Stimulated activated effector memory CD8-positive, alpha-beta T cell treated with anti-CD3 and anti-CD28 coated beads, Interleukin-12 subunit alpha, Interleukin-12 subunit beta, amount 100 ng/mL, for 72 hours (primary cell): ENCODE measurements around the gene COQ8A.

Experiments used
- ATAC-seq: fragments of 150-1000 bp; cut with Tn5 transposase; 2 replicates; pipeline ENCODE4 v1.10.0; 2021
- DNase-seq, 2 donors: peaks; one replicate each; pipeline ENCODE4 v3.0.0; 2021 to 2022; ENCODE audit warnings: low spot score in 2 of 2
- H3K27ac Mint-ChIP-seq: one replicate; pipeline ENCODE4 v1.8.0; 2022; ENCODE audit warnings: mild to moderate bottlenecking, mixed read lengths
- H3K36me3 Mint-ChIP-seq: one replicate; pipeline ENCODE4 v1.8.0; 2022; ENCODE audit warnings: mild to moderate bottlenecking, mixed read lengths
- H3K4me1 Mint-ChIP-seq: one replicate; pipeline ENCODE4 v1.8.0; 2022; ENCODE audit warnings: mixed read lengths
- H3K4me3 Mint-ChIP-seq: one replicate; pipeline ENCODE4 v1.8.0; 2022; ENCODE audit warnings: mild to moderate bottlenecking, mixed read lengths
- H3K9me3 Mint-ChIP-seq: one replicate; pipeline ENCODE4 v1.8.0; 2022; ENCODE audit warnings: mixed read lengths

COQ8A gene

DNA sequence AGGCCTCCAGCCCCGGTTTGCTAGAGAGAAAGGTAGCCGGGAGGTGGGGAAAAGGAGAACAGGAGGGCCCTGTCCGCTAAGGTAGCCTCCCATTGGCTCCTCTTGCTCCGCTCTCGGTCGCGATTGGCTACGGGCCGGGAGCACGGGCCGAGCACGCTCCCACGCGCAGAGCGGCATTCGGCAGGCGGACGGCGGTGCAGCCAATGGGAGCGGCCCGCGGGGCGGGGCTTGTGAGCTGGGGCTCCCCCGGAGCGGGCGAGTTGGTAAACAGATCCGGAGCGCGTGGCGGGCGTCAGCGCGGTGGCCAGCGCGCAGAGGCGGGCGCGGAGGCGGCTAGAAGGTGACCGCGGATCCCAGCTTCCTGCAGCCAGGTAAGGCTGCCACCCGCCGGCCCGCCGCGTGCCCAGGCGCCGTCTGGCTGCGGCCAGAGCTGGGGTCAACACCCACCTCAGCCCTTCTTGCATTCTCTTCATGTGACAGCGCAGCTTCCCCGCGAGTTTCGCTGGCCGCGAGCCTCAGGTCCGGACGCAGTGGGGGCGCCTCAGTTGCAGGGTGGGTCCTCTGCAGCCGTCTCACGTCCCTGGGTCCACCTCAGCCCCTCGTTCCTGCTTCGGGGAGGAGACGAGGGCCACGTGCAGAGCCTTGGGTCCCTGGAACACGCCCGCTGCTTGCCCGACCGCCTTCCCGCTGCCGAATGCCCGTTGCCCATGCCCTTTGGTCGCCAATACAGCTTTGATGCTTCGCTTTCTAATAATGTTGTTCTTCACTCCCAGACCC lies at the start of gene COQ8A:
COQ8A (plus strand) TSS at position 266 of the 777 bp plus-strand sequence. CDS start 21,092 bp downstream, outside the sequence.
- H3K27ac Mint-ChIP-seq: peak within 1 kb of the TSS; percentile 97
- H3K4me3 Mint-ChIP-seq: peak within 1 kb of the TSS; percentile 86
- peak in 1 of 2 donors; percentile 96 for DNase-seq
- peaks cover 55% of the 10 kb centered on the region for H3K4me1 Mint-ChIP-seq
- H3K9me3 Mint-ChIP-seq: peaks cover 4% of the 10 kb centered on the region
- peaks cover 26% of the 10 kb centered on the region for H3K36me3 Mint-ChIP-seq
- ATAC-seq: peak; percentile 96

DNA sequence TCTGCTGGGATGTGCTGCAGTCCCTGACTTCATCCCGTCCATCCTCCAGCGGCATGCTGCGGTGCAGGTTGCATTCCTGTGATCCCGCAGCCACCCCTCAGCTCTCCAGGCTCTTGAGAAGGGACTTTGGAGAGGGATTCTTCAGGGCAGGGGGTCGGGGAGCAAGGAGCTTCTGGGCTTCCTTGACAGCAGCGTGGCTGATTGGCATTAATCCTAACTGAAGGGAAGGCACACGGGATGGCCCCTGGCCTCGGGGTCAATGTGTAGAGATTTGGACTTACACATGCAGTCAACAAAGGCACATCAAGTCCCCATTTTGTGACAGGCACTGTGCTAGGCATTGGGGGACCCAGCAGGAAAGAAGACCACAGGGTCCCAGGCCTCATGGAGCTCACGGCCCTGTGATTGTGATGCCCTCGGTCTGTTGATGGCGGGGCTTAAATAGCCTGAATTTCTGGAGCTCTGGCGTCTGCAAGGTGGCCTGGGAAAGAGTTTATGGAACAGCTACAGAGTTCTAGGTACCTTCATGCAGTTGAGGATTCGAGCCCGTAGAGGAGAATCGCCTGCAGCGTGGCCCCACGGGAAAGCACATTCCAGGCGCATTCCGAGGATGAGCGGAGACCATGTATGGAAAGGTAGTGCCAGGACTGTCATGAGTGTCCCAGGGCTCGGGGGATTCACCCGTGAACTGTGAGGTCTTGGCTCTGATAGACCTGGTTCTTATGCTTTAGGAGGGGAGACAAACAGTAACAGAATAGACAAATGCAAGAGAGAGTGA lies 49.6 kb upstream of the COQ8A start:
- ATAC-seq: no peak
- H3K4me3 Mint-ChIP-seq: no peak overlapping the region
- no peaks in the 10 kb centered on the region for H3K36me3 Mint-ChIP-seq
- H3K9me3 Mint-ChIP-seq: no peaks in the 10 kb centered on the region
- H3K4me1 Mint-ChIP-seq: no peaks in the 10 kb centered on the region
- DNase-seq: no peak
- H3K27ac Mint-ChIP-seq: no peak overlapping the region

DNA sequence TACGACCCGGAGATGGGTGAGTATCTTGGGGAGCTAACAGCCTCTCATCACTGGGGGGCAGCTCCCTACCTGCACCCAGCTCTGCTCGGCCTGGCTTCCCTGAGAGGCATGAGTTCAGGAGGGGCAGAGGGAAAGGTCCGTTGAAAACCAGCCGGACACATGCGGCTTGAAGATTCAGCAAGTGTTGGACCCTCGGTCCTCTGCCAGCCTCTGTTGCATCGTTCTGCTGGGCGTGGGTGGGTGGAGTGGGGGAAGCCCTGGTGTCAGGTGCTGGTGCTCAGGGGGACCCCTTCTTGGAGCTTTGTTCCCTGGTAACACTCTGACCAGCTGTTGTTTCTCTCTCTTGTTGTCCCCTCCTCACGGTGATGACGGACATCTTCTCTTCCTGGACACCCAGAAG lies 48.7 kb upstream of the COQ8A start:
- no peak for DNase-seq
- no peaks in the 10 kb centered on the region for H3K4me1 Mint-ChIP-seq
- ATAC-seq: no peak
- no peaks in the 10 kb centered on the region for H3K36me3 Mint-ChIP-seq
- H3K9me3 Mint-ChIP-seq: no peaks in the 10 kb centered on the region
- no peak overlapping the region for H3K4me3 Mint-ChIP-seq
- H3K27ac Mint-ChIP-seq: peak overlapping the region; percentile 10

- ATAC-seq (peak; percentile 29), DNase-seq (no peak)
- H3K9me3 Mint-ChIP-seq: no peaks in the 10 kb centered on the region
- H3K27ac Mint-ChIP-seq: peak overlapping the region; percentile 10
- no peaks in the 10 kb centered on the region for H3K4me1 Mint-ChIP-seq
- no peak overlapping the region for H3K4me3 Mint-ChIP-seq
- no peaks in the 10 kb centered on the region for H3K36me3 Mint-ChIP-seq
These were observed 48.1 kb upstream of the COQ8A start for GRCh38 chr1:226891846-226892523.

DNA sequence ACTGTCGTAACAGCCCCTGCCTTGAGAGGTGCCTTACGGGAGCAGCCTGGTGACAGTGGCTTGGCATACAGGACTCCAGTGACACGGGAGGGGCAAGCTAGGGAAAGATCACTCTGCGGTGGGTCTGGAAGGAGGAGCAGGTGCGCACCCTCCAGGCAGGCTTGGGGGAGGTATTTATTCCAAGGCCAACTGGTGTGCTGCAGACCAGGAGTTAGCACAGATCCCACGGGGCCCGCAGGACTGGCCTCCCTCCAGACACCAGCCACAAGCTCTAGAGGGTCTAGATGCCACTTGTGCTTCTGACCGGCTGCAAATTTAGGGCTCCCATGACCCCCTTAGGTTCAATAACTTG lies 47.6 kb upstream of the COQ8A start:
- H3K36me3 Mint-ChIP-seq: no peaks in the 10 kb centered on the region
- no peak overlapping the region for H3K4me3 Mint-ChIP-seq
- H3K27ac Mint-ChIP-seq: peak overlapping the region; percentile 10
- DNase-seq: no peak
- no peak for ATAC-seq
- no peaks in the 10 kb centered on the region for H3K4me1 Mint-ChIP-seq
- H3K9me3 Mint-ChIP-seq: no peaks in the 10 kb centered on the region

- ATAC-seq: no peak
- Mint-ChIP-seq H3K36me3 (no peaks in the 10 kb centered on the region), H3K27ac (no peak overlapping the region), H3K4me3 (no peak overlapping the region), H3K4me1 (no peaks in the 10 kb centered on the region), H3K9me3 (no peaks in the 10 kb centered on the region)
- no peak for DNase-seq
These were observed 46.2 kb upstream of the COQ8A start for GRCh38 chr1:226893936-226894335.

- no peak overlapping the region for H3K4me3 Mint-ChIP-seq
- ATAC-seq (no peak), DNase-seq (no peak)
- no peaks in the 10 kb centered on the region for H3K9me3 Mint-ChIP-seq
- no peak overlapping the region for H3K27ac Mint-ChIP-seq
- no peaks in the 10 kb centered on the region for H3K4me1 Mint-ChIP-seq
- H3K36me3 Mint-ChIP-seq: no peaks in the 10 kb centered on the region
These were observed 45.3 kb upstream of the COQ8A start for GRCh38 chr1:226894826-226895225.

- Mint-ChIP-seq H3K4me1 (no peaks in the 10 kb centered on the region), H3K4me3 (no peak overlapping the region), H3K36me3 (no peaks in the 10 kb centered on the region), H3K9me3 (no peaks in the 10 kb centered on the region), H3K27ac (no peak overlapping the region)
- no peak for ATAC-seq
- DNase-seq: no peak
These were observed 44.5 kb upstream of the COQ8A start for GRCh38 chr1:226895644-226896043.

GRCh38 chr1:226898246-226898645 lies 41.8 kb upstream of the COQ8A start:
- Mint-ChIP-seq H3K4me3 (no peak overlapping the region), H3K4me1 (no peaks in the 10 kb centered on the region), H3K36me3 (no peaks in the 10 kb centered on the region), H3K27ac (no peak overlapping the region), H3K9me3 (no peaks in the 10 kb centered on the region)
- DNase-seq (no peak), ATAC-seq (no peak)

- no peaks in the 10 kb centered on the region for H3K9me3 Mint-ChIP-seq
- H3K4me3 Mint-ChIP-seq: no peak overlapping the region
- DNase-seq (no peak), ATAC-seq (no peak)
- no peaks in the 10 kb centered on the region for H3K4me1 Mint-ChIP-seq
- H3K36me3 Mint-ChIP-seq: no peaks in the 10 kb centered on the region
- H3K27ac Mint-ChIP-seq: no peak overlapping the region
These were observed 38.7 kb upstream of the COQ8A start for GRCh38 chr1:226901421-226901820.

- no peaks in the 10 kb centered on the region for H3K9me3 Mint-ChIP-seq
- ATAC-seq: no peak
- no peak for DNase-seq
- H3K4me1 Mint-ChIP-seq: no peaks in the 10 kb centered on the region
- no peak overlapping the region for H3K4me3 Mint-ChIP-seq
- H3K36me3 Mint-ChIP-seq: no peaks in the 10 kb centered on the region
- H3K27ac Mint-ChIP-seq: no peak overlapping the region
These were observed 37.5 kb upstream of the COQ8A start for GRCh38 chr1:226902601-226903000.

GRCh38 chr1:226903819-226904716 lies 36.0 kb upstream of the COQ8A start:
- H3K27ac Mint-ChIP-seq: no peak overlapping the region
- no peaks in the 10 kb centered on the region for H3K4me1 Mint-ChIP-seq
- no peak for DNase-seq
- no peaks in the 10 kb centered on the region for H3K36me3 Mint-ChIP-seq
- H3K4me3 Mint-ChIP-seq: no peak overlapping the region
- no peak for ATAC-seq
- no peaks in the 10 kb centered on the region for H3K9me3 Mint-ChIP-seq

- no peaks in the 10 kb centered on the region for H3K9me3 Mint-ChIP-seq
- H3K36me3 Mint-ChIP-seq: no peaks in the 10 kb centered on the region
- no peak overlapping the region for H3K4me3 Mint-ChIP-seq
- DNase-seq: no peak
- no peaks in the 10 kb centered on the region for H3K4me1 Mint-ChIP-seq
- H3K27ac Mint-ChIP-seq: no peak overlapping the region
- no peak for ATAC-seq
These were observed 35.3 kb upstream of the COQ8A start for GRCh38 chr1:226904772-226905171.

GRCh38 chr1:226908419-226908818 lies 31.7 kb upstream of the COQ8A start:
- Mint-ChIP-seq H3K4me1 (no peaks in the 10 kb centered on the region), H3K27ac (no peak overlapping the region), H3K4me3 (no peak overlapping the region), H3K36me3 (no peaks in the 10 kb centered on the region), H3K9me3 (no peaks in the 10 kb centered on the region)
- DNase-seq: no peak
- ATAC-seq: no peak

DNA sequence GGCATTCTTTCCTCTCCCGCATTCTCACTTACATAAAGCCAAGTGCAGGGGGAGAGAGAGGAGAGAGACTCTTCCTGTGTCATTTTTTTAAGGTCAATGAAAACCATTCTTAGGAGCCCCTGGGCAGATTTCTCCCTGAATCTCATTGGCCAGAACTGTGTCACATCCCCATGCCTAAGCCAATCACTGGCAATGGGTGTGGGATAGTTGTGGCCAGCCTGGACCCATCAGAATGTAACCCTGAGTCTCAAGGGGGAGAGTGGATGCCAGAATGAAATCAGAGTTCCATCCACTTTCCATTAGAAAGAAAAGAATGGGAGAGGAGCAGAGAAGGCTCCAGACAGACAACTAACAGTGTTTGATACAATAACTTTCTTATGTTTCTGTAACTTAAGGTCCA lies 31.2 kb upstream of the COQ8A start:
- no peak for ATAC-seq
- DNase-seq: no peak
- Mint-ChIP-seq H3K9me3 (no peaks in the 10 kb centered on the region), H3K4me1 (no peaks in the 10 kb centered on the region), H3K27ac (no peak overlapping the region), H3K36me3 (no peaks in the 10 kb centered on the region), H3K4me3 (no peak overlapping the region)
